HG02642 (cell line): ENCODE measurements around the gene BHLHA15.

Source experiments
- ATAC-seq: cut with Tn5 transposase; IDR thresholded peaks from one replicate; pipeline ENCODE4 v1.9.1; 2021; ENCODE audit warnings: mild to moderate bottlenecking; ENCODE audit not compliant: unreplicated experiment, poor library complexity

Gene BHLHA15

GRCh38 chr7:98206451-98207330, 4.5 kb upstream of the BHLHA15 start:
- no peak for ATAC-seq

GRCh38 chr7:98209166-98209920, 1.9 kb upstream of the BHLHA15 start:
- no peak for ATAC-seq

- ATAC-seq = no peak
Measured at GRCh38 chr7:98210513-98211220, 572 bp upstream of the BHLHA15 start.

- peak; percentile 3 for ATAC-seq
Measured at GRCh38 chr7:98211676-98212531, 665 bp downstream of the BHLHA15 start.

GRCh38 chr7:98212532-98213041, 1.3 kb downstream of the BHLHA15 start:
- no peak for ATAC-seq

- no peak for ATAC-seq
Measured at GRCh38 chr7:98213296-98213887, 2.2 kb downstream of the BHLHA15 start.

- no peak for ATAC-seq
Measured at GRCh38 chr7:98213888-98214810, 2.9 kb downstream of the BHLHA15 start.

- no peak for ATAC-seq
Measured at GRCh38 chr7:98214811-98215321, 3.6 kb downstream of the BHLHA15 start.

- no peak for ATAC-seq
Measured at GRCh38 chr7:98215561-98216495, 4.6 kb downstream of the BHLHA15 start.

GRCh38 chr7:98216941-98217622, 5.8 kb downstream of the BHLHA15 start:
- ATAC-seq = no peak

GRCh38 chr7:98217623-98218582, 6.7 kb downstream of the BHLHA15 start:
- ATAC-seq = no peak

- peak; percentile 23 for ATAC-seq
Measured at GRCh38 chr7:98219382-98219781, 8.1 kb downstream of the BHLHA15 start.

GRCh38 chr7:98221611-98222532, 10.6 kb downstream of the BHLHA15 start:
- ATAC-seq = no peak

GRCh38 chr7:98222533-98223195, 11.4 kb downstream of the BHLHA15 start:
- no peak for ATAC-seq
